Thyroid gland (tissue), 4 donors: Measurements from ENCODE around the gene PTK7. TPM values are rescaled to one million over a fixed set of nuclear protein-coding genes. Genes with fewer than 3 reads are reported as not detected.

Source experiments
- DNase-seq, 2 donors: peaks; one replicate each; pipeline ENCODE4 v3.0.0-alpha.2; 2019
- H3K27ac ChIP-seq, 3 donors: fragments of 200-600 bp; sonication (generic); 1 replicate in 2 of 3; 2 replicates in 1 of 3; pipeline ENCODE4 v1.5.1; 2016 to 2019; ENCODE audit warnings: mild to moderate bottlenecking in 1 of 3, moderate library complexity in 1 of 3
- H3K27me3 ChIP-seq: fragments of 200-600 bp; sonication (generic); one replicate; pipeline ENCODE4 v1.5.1; 2019
- H3K36me3 ChIP-seq, 2 donors: fragments of 200-600 bp; sonication (generic); one replicate each; pipeline ENCODE4 v1.5.1; 2016 to 2019
- H3K4me1 ChIP-seq, 2 donors: fragments of 200-600 bp; sonication (generic); one replicate each; pipeline ENCODE4 v1.5.1; 2017 to 2019
- H3K4me3 ChIP-seq, 3 donors: fragments of 200-600 bp; sonication (generic); replicated peaks in 1 of 3; 1 replicate in 2 of 3; 2 replicates in 1 of 3; pipeline ENCODE4 v1.5.1; 2016; ENCODE audit warnings: mild to moderate bottlenecking in 1 of 3
- H3K9me3 ChIP-seq: fragments of 200-600 bp; sonication (generic); one replicate; pipeline ENCODE4 v1.5.1; 2017
- POLR2A ChIP-seq, 2 donors: fragments of 450-650 bp; IDR thresholded peaks; one replicate each; pipeline ENCODE4 v1.6.1; 2017; ENCODE audit warnings: antibody characterized with exemption in 2 of 2, mild to moderate bottlenecking in 2 of 2, moderate library complexity in 1 of 2
- WGBS, 2 donors: methylation state at CpG; one replicate each; pipeline ENCODE4 v1.1.5; 2017; 5-methylcytosine and 5-hydroxymethylcytosine counted together
- intact Hi-C: fragments of 100-400 bp; cut with DNase I; formaldehyde crosslinking; loops from one replicate; pipeline ENCODE4 v1.15.1; 2023
- total RNA-seq, 4 donors: library from RNA; depleted of rRNA; stranded (reverse); fragments of >200 nt; gene quantifications; one replicate each; pipeline ENCODE4 v1.2.3, GENCODE V29; 2016
- TF ChIP-seq, protein P1 (sequence below), 6 experiments: fragments of 200-600 bp in 3 of 6; fragments of 450-650 bp in 3 of 6; sonication (generic) in 3 of 6; IDR thresholded peaks; one replicate each; pipeline ENCODE4 v1.5.1; 2016 to 2019; ENCODE audit warnings: antibody characterized with exemption in 6 of 6, mild to moderate bottlenecking in 2 of 6, inconsistent platforms in 1 of 6, moderate library complexity in 1 of 6

The PTK7 gene
- total RNA-seq, 4 donors from 2014 or later: 43.8 to 58.9 (median 55.0) TPM

DNA sequence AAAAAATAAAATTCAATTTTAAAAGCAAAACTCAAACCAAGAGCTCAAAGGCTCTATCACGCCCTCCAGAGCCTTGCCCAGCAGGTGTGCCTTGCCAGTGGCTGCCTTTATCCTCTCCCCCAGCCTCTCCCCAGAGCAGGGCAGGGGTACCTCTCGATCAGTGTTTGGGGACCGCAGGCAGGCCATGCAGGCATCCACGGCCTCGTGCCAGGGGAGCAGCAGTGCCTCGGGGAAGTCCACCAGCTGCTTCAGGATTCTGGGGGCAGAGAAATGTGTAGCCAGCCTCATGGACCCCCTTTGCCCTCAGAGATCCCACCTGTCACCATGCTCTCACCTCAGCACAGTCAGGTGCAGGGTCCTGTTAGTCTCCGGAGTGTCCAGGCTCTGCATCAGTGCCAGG lies 28.1 kb upstream of the PTK7 start:
- Histone ChIP-seq H3K36me3 (peaks cover 40 to 41% of the 10 kb centered on the region in 2 donors), H3K4me1 (peaks cover 7% of the 10 kb centered on the region in 2 donors), H3K27me3 (no peaks in the 10 kb centered on the region), H3K27ac (no peak overlapping the region), H3K4me3 (no peak overlapping the region), H3K9me3 (no peaks in the 10 kb centered on the region)
- 89 to 91% methylated on average over 4 to 5 of the region's 7 CpGs for WGBS, 2 donors
- TF ChIP-seq POLR2A (IDR thresholded peaks at IDR 0.05): no peak
- intact Hi-C loops: no loop called here
- DNase-seq: no peak

DNA sequence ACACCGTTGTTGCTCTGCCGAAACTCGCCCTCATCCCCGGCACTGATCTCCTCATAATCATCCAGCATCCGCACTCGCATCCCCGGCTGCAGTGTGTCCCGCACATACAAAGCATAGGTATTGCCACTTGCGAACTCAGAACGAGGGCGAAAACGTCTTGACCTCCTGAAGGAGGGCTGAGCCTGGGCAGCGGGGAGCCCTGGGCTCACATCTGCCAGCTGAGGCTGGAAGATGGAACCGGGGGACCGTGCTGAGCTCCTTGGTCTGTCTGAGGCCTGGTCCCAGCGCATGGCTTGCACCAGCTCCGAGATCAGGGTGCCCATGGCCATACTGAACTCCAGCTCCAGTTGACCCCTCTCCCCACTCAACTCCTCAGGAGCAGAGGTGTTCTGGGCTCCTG lies 25.1 kb upstream of the PTK7 start:
- intact Hi-C loops: loop anchor here (5.0 kb wide), 1 partner anchor 34 kb away; no protein-coding TSS in a partner anchor
- DNase-seq: no peak
- 92 to 94% methylated on average over 12 to 17 of the region's 17 CpGs for WGBS, 2 donors

DNA sequence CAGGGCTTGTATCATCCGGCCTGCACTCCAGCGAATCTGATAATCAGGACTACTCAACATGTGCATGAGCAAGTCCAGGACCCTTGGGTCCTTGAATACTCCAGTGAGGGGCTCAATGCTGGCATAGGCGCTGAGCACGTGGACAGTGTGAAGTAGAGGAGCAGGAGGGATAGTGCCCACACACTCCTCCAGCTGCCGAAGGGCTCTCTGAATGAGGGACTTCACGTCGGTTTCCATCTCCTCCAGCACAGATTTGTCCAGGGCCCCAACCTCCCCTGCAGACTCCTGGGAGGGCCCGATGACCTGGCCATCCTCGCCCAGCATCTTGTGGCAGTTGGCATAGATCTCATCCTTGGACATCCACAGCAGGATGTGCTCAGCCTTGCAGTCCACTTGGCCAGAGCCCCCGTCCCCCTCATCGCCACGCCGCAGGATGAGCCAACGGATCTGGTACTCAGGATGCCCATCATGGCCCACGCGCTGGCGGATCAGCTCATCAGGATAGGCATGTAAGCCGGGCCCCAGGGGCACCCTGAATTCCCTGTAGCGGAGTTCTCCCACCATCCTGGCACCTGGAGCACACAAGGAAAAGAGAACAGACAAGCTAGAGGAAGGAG lies 23.8 kb upstream of the PTK7 start:
- DNase-seq: no peak
- no peak for TF ChIP-seq POLR2A (IDR thresholded peaks at IDR 0.05)
- TF ChIP-seq, protein P1, sequence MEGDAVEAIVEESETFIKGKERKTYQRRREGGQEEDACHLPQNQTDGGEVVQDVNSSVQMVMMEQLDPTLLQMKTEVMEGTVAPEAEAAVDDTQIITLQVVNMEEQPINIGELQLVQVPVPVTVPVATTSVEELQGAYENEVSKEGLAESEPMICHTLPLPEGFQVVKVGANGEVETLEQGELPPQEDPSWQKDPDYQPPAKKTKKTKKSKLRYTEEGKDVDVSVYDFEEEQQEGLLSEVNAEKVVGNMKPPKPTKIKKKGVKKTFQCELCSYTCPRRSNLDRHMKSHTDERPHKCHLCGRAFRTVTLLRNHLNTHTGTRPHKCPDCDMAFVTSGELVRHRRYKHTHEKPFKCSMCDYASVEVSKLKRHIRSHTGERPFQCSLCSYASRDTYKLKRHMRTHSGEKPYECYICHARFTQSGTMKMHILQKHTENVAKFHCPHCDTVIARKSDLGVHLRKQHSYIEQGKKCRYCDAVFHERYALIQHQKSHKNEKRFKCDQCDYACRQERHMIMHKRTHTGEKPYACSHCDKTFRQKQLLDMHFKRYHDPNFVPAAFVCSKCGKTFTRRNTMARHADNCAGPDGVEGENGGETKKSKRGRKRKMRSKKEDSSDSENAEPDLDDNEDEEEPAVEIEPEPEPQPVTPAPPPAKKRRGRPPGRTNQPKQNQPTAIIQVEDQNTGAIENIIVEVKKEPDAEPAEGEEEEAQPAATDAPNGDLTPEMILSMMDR (IDR thresholded peaks at IDR 0.05): no peak
- Histone ChIP-seq H3K4me1 (peaks cover 14 to 16% of the 10 kb centered on the region in 2 donors), H3K36me3 (peaks cover 27 to 32% of the 10 kb centered on the region in 2 donors), H3K9me3 (no peaks in the 10 kb centered on the region), H3K27ac (peak overlapping the region in 2 of 3 donors; percentile 86), H3K4me3 (no peak overlapping the region), H3K27me3 (no peaks in the 10 kb centered on the region)
- 90 to 93% methylated on average over 17 to 18 of the region's 19 CpGs for WGBS, 2 donors
- intact Hi-C loops: loop anchor here (5.0 kb wide), 1 partner anchor 35 kb away; no protein-coding TSS in a partner anchor

More for the DNA sequence above, 25.1 kb upstream of the PTK7 start:
- Histone ChIP-seq H3K4me1 (peaks cover 14 to 16% of the 10 kb centered on the region in 2 donors), H3K36me3 (peaks cover 27 to 28% of the 10 kb centered on the region in 2 donors), H3K4me3 (no peak overlapping the region), H3K27me3 (no peaks in the 10 kb centered on the region), H3K27ac (no peak overlapping the region), H3K9me3 (no peaks in the 10 kb centered on the region)
- TF ChIP-seq, protein P1 (IDR thresholded peaks at IDR 0.05): no peak
- TF ChIP-seq POLR2A (IDR thresholded peaks at IDR 0.05): no peak

DNA sequence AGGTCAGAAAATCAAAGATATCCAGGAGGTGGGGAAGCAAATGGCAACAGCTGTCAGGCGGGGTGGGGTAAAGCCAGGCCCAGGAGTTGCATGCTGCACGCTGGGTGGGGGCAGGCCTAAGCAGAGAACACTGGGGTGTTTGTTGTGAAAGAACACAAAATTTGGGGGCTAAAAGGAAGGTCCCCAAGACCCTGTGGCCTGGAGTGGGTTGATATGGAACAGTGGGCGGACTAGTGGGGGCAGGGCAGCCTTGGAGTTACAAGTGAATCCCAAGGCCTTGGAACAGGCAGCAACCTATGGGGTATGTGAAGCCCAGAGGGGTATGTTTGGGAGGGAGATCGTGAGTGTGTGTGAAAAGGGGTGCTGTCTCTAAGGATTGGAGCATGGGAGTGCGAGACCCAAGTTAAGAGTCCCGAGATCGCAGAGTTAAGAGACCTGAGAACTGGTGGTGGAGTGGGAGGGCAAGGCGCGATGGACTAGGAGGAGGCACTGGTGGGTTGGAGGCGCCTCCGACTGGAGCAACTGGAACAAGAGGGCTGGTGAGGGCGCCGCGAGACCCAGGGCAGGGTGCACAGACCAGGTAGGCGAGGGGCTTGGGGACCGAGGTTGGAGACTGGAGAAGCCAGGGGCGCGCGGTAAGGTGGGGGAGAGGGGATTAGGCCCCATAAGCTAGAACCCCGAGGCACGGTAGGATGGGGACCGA lies 23.1 kb upstream of the PTK7 start:
- peak; percentile 41 to 47 for DNase-seq
- intact Hi-C loops: loop anchor here (5.0 kb wide), 1 partner anchor 36 kb away; no protein-coding TSS in a partner anchor
- TF ChIP-seq, protein P1 (IDR thresholded peaks at IDR 0.05): no peak

DNA sequence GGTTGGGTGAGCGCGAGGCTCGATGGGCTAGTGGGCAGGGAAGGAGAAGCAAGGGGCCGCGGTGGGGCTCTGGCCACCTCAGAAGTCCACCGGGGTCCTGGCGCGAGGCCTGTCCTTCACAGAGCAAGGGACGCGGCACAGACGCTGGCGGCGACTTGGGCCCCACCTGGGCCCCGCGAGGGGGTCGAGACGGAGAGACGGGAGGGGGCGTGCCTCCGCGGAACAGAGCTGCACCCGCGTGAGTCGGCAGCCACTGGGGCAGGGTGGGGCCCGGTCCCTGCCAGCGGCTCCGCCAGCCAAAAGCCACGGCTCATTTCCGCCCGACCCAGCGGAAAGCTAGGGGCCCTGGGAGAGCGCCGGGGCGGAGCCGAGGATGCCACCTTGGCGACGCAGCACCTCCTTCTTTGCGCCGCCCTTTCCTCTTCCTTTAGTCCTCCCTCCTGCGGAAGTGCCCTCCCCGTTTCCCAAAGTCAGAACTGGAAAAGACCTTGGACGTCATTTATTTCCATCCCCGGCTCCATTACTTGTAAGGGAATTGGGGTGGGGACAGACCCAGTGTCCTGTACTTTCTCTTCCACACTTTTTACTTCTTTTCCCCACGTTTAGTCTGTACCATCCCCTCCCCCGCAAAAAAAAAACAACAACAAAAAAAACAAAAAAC lies 22.4 kb upstream of the PTK7 start, which contains the start of gene CUL7:
Gene CUL7 (minus strand): TSS at position 307 of the 661 bp plus-strand sequence. CDS start 1,063 bp downstream, outside the sequence.
- H3K4me3 ChIP-seq: peak within 1 kb of the TSS; percentile 5 to 61 (median 61)
- H3K4me1 ChIP-seq: peaks cover 20 to 27% of the 10 kb centered on the region in 2 donors
- H3K27ac ChIP-seq: peak within 1 kb of the TSS; percentile 86 to 91 (median 86)
- peaks cover 19 to 22% of the 10 kb centered on the region in 2 donors for H3K36me3 ChIP-seq
- DNase-seq: peak; percentile 95 to 96
- TF ChIP-seq, protein P1 (IDR thresholded peaks at IDR 0.05): no peak
- peak; percentile 42 to 91 for TF ChIP-seq POLR2A (IDR thresholded peaks at IDR 0.05)
- H3K27me3 ChIP-seq: no peaks in the 10 kb centered on the region
- H3K9me3 ChIP-seq: no peaks in the 10 kb centered on the region
- intact Hi-C loops: loop anchor here (5.0 kb wide), 1 partner anchor 36 kb away; no protein-coding TSS in a partner anchor
- 2 to 3% methylated on average over 19 to 21 of the region's 45 CpGs for WGBS, 2 donors

More for the DNA sequence above, 23.1 kb upstream of the PTK7 start:
- 18 to 21% methylated on average over 22 of the region's 22 CpGs for WGBS, 2 donors
- Histone ChIP-seq H3K4me1 (peaks cover 14 to 20% of the 10 kb centered on the region in 2 donors), H3K4me3 (peak overlapping the region; percentile 5 to 61 (median 61)), H3K27ac (peak overlapping the region; percentile 86 to 91 (median 86)), H3K27me3 (no peaks in the 10 kb centered on the region), H3K9me3 (no peaks in the 10 kb centered on the region), H3K36me3 (peaks cover 25 to 26% of the 10 kb centered on the region in 2 donors)
